HepG2 (cell line): ENCODE measurements around the gene STAMBPL1. TPM values are rescaled to one million over a fixed set of nuclear protein-coding genes. Genes with fewer than 3 reads are reported as not detected.

Source experiments
- polyA plus RNA-seq, 8 experiments: library from polyadenylated mRNA; depleted of rRNA in 3 of 8; stranded (reverse) in 7 of 8; unstranded in 1 of 8; fragments of >200 nt; fragmentation: Illumina TruSeq in 4 of 8; extraction: Trizol in 4 of 8; gene quantifications; 2 replicates each; pipeline versions ENCODE4 v1.2.1 to v1.2.3, GENCODE V29; 2011 to 2016; ENCODE audit warnings: low read depth in 4 of 8, missing spikeins in 1 of 8, mixed read lengths in 1 of 8; ENCODE audit not compliant: insufficient read depth in 1 of 8
- total RNA-seq, 5 experiments: library from RNA; depleted of rRNA; stranded (reverse); fragments of >200 nt; fragmentation: Illumina TruSeq; extraction: Trizol; gene quantifications; 2 replicates each; pipeline ENCODE4 v1.2.3, GENCODE V29; 2016; ENCODE audit warnings: low read depth in 1 of 5

The STAMBPL1 gene
- total and polyA plus RNA-seq, 2 of the 13 experiments (the other 11 are each of a cell fraction or from before 2014, with no cell fraction given), result 1.4 to 1.5 TPM

Other genes with a start within 250 kb of the STAMBPL1 start
- not detected in 2 replicates for gene LIPF, start 215.8 kb upstream of the STAMBPL1 start, total RNA-seq (2016; rRNA removed; fragmentation: Illumina TruSeq; extraction: Trizol)
- gene LIPF, start 215.8 kb upstream of the STAMBPL1 start, polyA plus RNA-seq (2011; rRNA removed), result not detected in 2 replicates
- not detected in 2 replicates for gene LIPK, start 174.0 kb upstream of the STAMBPL1 start, total RNA-seq (2016; rRNA removed; fragmentation: Illumina TruSeq; extraction: Trizol)
- not detected in 2 replicates for gene LIPK, start 174.0 kb upstream of the STAMBPL1 start, polyA plus RNA-seq (2011; rRNA removed)
- not detected in 2 replicates for gene LIPN, start 120.2 kb upstream of the STAMBPL1 start, total RNA-seq (2016; rRNA removed; fragmentation: Illumina TruSeq; extraction: Trizol)
- gene LIPN, start 120.2 kb upstream of the STAMBPL1 start, polyA plus RNA-seq (2011; rRNA removed), result not detected in 2 replicates
- not detected in 2 replicates for gene LIPM, start 77.5 kb upstream of the STAMBPL1 start, total RNA-seq (2016; rRNA removed; fragmentation: Illumina TruSeq; extraction: Trizol)
- not detected in 2 replicates for gene LIPM, start 77.5 kb upstream of the STAMBPL1 start, polyA plus RNA-seq (2011; rRNA removed)
- gene ANKRD22, start 28.4 kb upstream of the STAMBPL1 start, total RNA-seq (2016; rRNA removed; fragmentation: Illumina TruSeq; extraction: Trizol), result not detected in 2 replicates
- gene ANKRD22, start 28.4 kb upstream of the STAMBPL1 start, polyA plus RNA-seq (2011; rRNA removed), result not detected in 2 replicates
- gene ACTA2, start 72.5 kb downstream of the STAMBPL1 start, total RNA-seq (2016; rRNA removed; fragmentation: Illumina TruSeq; extraction: Trizol), result 58.1 and 59.9 TPM in 2 replicates
- gene ACTA2, start 72.5 kb downstream of the STAMBPL1 start, polyA plus RNA-seq (2011; rRNA removed), result 21.8 and 25.1 TPM in 2 replicates
- gene FAS, start 110.6 kb downstream of the STAMBPL1 start, total RNA-seq (2016; rRNA removed; fragmentation: Illumina TruSeq; extraction: Trizol), result 15.0 and 17.9 TPM in 2 replicates
- gene FAS, start 110.6 kb downstream of the STAMBPL1 start, polyA plus RNA-seq (2011; rRNA removed), result 4.3 and 5.9 TPM in 2 replicates